Astrocyte of the cerebellum (primary cell): ENCODE measurements around the gene STT3B.

Experiments
- DNase-seq: peaks from one replicate; pipeline ENCODE4 v3.0.0-alpha.2; 2011; ENCODE audit warnings: low read depth
- H3K4me3 ChIP-seq: 2 replicates; pipeline ENCODE4 v1.5.1; 2011; ENCODE audit warnings: mild to moderate bottlenecking, low read depth, low read length, moderate library complexity
- CTCF ChIP-seq: IDR thresholded peaks from 2 replicates; pipeline ENCODE4 v1.5.1; 2012; ENCODE audit warnings: low read length, low read depth, moderate library complexity, mild to moderate bottlenecking; ENCODE audit errors: missing control alignments
- in situ Hi-C: cut with HindIII; loops from 2 replicates; pipeline ENCODE4 v1.10.0; 2017; ENCODE audit warnings: low sequenced_read_pairs

Gene STT3B

DNA sequence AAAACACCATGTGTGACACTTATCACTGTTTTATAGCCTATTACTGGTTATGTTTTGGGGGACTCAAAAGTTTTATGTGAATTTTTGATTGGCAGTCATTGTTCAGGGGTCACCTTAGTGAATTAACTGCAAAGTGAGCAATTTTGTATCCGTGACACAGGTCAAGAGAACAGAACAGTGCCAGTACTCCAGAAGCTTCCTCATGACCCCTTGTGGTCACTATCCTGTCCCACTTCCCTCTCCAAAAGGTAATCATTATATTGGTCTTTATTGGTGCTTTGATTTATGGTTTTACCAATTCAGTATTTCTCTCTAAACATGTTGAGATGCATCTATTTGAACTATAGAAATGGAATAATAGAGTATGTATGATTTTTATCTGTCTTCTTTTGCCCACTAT is 107.1 kb downstream of the STT3B start:
- DNase-seq, result no peak
- in situ Hi-C loops, result no loop called here
- TF ChIP-seq CTCF, result no peak
- H3K4me3 ChIP-seq, result no peak overlapping the region

DNA sequence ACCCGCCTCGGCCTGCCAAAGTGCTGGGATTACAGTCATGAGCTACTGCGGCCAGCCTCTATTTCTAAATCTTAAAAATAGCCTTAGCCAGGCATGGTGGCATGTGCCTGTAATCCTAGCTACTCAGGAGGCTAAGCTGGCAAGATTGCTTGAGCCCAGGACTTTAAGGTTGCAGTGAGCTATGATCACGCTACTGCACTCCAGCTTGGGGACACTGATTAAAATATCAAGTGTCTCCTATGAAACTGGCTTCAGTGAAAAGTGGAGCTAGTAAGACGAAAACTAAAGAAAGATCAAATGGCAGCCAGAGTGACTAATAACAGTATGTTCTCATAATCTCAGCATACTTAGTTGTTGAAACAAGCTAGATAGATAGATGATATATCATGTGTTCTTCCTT is 112.5 kb downstream of the STT3B start:
- no peak overlapping the region for H3K4me3 ChIP-seq
- no peak for DNase-seq
- in situ Hi-C loops, result no loop called here
- TF ChIP-seq CTCF, result no peak

GRCh38 chr3:31648286-31648968 is 115.7 kb downstream of the STT3B start:
- TF ChIP-seq CTCF, result no peak
- no peak overlapping the region for H3K4me3 ChIP-seq
- no peak for DNase-seq
- in situ Hi-C loops, result no loop called here

DNA sequence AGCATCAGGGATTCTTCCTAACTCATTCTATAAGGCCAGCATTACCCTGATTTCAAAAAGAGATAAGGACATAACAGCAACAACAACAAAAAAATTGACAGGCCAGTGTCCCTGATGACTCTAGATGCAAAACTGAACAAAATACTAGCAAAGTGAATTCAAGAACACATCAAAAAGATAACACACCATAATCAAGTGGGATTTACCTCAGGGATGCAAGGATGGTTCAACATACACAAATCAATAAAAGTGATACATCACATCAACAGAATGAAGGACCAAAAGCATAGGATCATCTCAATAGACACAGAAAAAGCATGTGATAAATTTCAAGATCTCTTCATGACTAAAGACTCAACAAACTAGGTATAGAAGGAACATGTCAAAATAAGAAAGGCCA is 119.6 kb downstream of the STT3B start:
- in situ Hi-C loops, result no loop called here
- no peak overlapping the region for H3K4me3 ChIP-seq
- no peak for DNase-seq
- TF ChIP-seq CTCF, result no peak

GRCh38 chr3:31653464-31653863 is 120.7 kb downstream of the STT3B start:
- no peak overlapping the region for H3K4me3 ChIP-seq
- DNase-seq, result no peak
- in situ Hi-C loops, result no loop called here
- TF ChIP-seq CTCF, result no peak

DNA sequence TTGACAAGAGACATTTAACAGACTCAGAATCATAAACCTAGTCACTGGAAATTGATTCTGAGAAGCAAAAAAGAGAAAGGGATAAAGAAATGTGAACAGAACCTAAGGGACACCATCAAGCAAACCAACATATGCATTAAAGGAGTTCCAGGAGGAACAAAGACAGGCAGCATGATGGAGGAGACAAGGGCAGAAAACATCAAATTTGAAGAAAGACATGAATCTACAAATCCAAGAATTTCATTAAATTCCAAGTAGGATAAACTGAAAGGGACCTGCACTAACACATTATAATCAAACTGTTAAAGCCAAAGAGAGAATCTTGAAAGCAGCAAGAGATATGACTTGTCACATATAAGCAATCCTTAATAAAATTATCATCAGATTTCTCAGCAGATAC is 122.3 kb downstream of the STT3B start:
- TF ChIP-seq CTCF, result no peak
- in situ Hi-C loops, result no loop called here
- DNase-seq, result no peak
- no peak overlapping the region for H3K4me3 ChIP-seq

- DNase-seq, result no peak
- no peak overlapping the region for H3K4me3 ChIP-seq
- no peak for TF ChIP-seq CTCF
- in situ Hi-C loops, result no loop called here
Observed at GRCh38 chr3:31659246-31659645, 126.5 kb downstream of the STT3B start.
